Measurements from ENCODE around the gene PUM2.

Gene PUM2

GRCh38 chr2:20209373-20210109 lies 141.1 kb downstream of the PUM2 start:
- no peaks in the 10 kb centered on the region for H3K27me3 Mint-ChIP-seq
- H3K27ac Mint-ChIP-seq: no peak overlapping the region
- H3K36me3 Mint-ChIP-seq: no peaks in the 10 kb centered on the region
- no peak overlapping the region for H3K4me3 Mint-ChIP-seq
- H3K9me3 Mint-ChIP-seq (ENCODE audit: low read depth): no peaks in the 10 kb centered on the region
- H3K4me1 Mint-ChIP-seq (ENCODE audit: low read depth): no peaks in the 10 kb centered on the region

DNA sequence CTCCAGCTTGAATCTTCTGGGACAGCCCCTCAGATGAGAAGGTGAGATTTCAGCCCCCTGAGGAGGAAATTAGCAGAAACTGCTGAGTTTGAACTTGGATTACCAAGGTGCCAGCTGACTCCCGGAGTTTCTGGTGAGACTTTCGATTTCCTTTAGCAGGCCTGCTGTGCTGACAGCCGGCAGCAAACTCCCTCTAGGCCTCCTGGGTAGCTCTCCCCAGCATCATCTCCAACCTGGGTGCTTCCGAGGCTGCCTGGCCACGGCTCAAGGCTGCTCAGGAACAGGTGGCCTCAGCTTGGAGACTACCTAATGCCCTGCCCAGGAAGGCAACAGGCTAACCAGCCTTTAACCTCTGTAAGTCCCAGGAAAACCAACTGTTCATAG lies 142.2 kb downstream of the PUM2 start:
- Mint-ChIP-seq H3K4me1 (ENCODE audit: low read depth) (no peaks in the 10 kb centered on the region), H3K27ac (no peak overlapping the region), H3K4me3 (no peak overlapping the region), H3K27me3 (no peaks in the 10 kb centered on the region), H3K36me3 (no peaks in the 10 kb centered on the region), H3K9me3 (ENCODE audit: low read depth) (no peaks in the 10 kb centered on the region)

- no peaks in the 10 kb centered on the region for H3K4me1 Mint-ChIP-seq (ENCODE audit: low read depth)
- H3K9me3 Mint-ChIP-seq (ENCODE audit: low read depth): no peaks in the 10 kb centered on the region
- no peaks in the 10 kb centered on the region for H3K27me3 Mint-ChIP-seq
- no peak overlapping the region for H3K4me3 Mint-ChIP-seq
- no peak overlapping the region for H3K27ac Mint-ChIP-seq
- no peaks in the 10 kb centered on the region for H3K36me3 Mint-ChIP-seq
Observed at GRCh38 chr2:20207051-20207450, 143.6 kb downstream of the PUM2 start.

DNA sequence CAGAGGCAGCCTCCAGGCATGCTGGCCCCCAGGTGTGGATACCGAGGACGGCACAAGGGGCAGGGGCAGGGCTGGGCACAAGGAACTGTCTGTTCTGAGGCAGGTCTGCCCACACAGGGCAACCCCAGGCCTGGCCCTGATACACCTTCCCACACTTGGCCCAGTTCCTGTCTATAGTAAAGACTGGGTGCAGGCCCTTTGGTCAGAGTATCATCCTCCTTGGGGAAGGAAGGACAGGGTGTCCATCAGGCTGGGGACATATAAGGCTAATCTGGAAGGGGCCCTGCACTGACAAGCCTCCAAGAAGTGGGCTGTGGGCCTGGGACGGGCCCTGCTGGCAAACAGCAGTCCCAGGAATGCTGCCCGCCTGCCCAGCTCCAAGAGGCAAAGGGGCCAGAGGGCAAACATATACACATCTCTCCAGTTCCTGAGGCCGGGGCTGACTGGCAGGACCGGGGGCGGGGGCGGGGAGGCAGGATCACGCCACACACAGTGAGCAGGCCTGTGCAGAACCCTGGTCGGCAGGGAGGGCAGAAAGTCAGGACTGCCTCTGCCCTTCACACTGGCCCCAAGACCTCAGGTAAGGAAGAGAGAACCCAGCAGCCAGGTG lies 144.6 kb downstream of the PUM2 start:
- Mint-ChIP-seq H3K4me3 (no peak overlapping the region), H3K9me3 (ENCODE audit: low read depth) (no peaks in the 10 kb centered on the region), H3K27me3 (no peaks in the 10 kb centered on the region), H3K4me1 (ENCODE audit: low read depth) (no peaks in the 10 kb centered on the region), H3K36me3 (no peaks in the 10 kb centered on the region), H3K27ac (no peak overlapping the region)

- Mint-ChIP-seq H3K9me3 (ENCODE audit: low read depth) (no peaks in the 10 kb centered on the region), H3K4me1 (ENCODE audit: low read depth) (no peaks in the 10 kb centered on the region), H3K27ac (no peak overlapping the region), H3K36me3 (no peaks in the 10 kb centered on the region), H3K27me3 (no peaks in the 10 kb centered on the region), H3K4me3 (no peak overlapping the region)
Observed at GRCh38 chr2:20205069-20205468, 145.6 kb downstream of the PUM2 start.

DNA sequence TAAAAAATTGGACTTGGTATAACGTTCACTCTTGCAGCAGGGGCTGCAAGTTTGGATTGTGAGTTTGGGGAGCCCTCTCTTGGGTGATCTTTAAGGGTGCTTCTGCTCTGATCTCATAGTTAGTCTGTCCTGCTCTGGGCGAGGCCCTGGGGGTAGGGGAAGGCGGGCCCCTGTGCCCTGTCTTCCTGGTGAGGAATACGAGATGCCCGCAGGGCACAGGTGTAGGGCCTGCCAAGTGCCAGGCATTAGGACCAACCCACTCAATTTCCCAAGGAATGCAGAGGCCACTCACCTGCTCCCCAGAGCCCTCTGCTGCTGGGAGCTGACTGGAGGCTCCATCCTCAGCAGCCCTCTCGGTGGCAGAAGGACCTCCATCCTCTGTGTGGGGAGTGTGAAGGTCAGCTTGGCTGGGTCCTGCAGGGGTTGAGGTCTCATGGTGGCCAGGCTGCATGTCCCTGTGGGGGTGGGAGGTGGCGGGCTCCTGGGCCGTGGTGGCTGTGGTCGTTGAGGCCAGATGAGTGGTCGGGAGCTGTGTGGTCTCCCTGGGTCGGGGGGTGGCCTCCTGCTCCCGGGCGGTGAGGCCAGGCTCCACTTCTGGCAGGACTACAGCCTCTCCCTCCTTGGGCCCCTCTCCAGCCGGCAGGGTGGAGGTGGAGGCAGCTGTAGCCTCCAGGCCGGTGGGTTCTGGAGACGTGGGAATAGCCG lies 147.0 kb downstream of the PUM2 start:
- H3K4me1 Mint-ChIP-seq (ENCODE audit: low read depth): no peaks in the 10 kb centered on the region
- H3K27ac Mint-ChIP-seq: no peak overlapping the region
- H3K36me3 Mint-ChIP-seq: no peaks in the 10 kb centered on the region
- no peaks in the 10 kb centered on the region for H3K9me3 Mint-ChIP-seq (ENCODE audit: low read depth)
- H3K27me3 Mint-ChIP-seq: peaks cover 2% of the 10 kb centered on the region
- H3K4me3 Mint-ChIP-seq: no peak overlapping the region

DNA sequence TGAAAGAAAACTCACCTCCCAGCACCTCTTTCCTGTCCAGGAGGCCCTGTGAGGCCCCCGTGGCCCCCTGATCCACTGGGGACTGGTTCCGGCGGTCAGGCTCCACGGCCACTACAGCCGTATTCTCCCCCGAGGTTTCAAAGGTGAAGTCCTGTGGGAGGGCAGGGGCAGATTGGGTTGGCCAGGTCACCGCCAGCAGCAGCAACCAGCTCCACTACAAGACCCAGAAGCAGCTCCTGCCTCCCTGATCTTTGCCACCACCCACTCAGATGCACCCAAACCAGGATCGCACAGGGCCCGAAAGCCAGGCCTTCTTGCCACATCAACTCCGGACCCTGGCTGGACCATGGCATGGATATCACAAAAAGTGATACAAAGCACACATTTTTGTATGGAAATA lies 147.6 kb downstream of the PUM2 start:
- no peaks in the 10 kb centered on the region for H3K9me3 Mint-ChIP-seq (ENCODE audit: low read depth)
- no peaks in the 10 kb centered on the region for H3K4me1 Mint-ChIP-seq (ENCODE audit: low read depth)
- peaks cover 2% of the 10 kb centered on the region for H3K27me3 Mint-ChIP-seq
- H3K27ac Mint-ChIP-seq: no peak overlapping the region
- H3K36me3 Mint-ChIP-seq: no peaks in the 10 kb centered on the region
- no peak overlapping the region for H3K4me3 Mint-ChIP-seq

GRCh38 chr2:20201671-20202070 lies 149.0 kb downstream of the PUM2 start:
- Mint-ChIP-seq H3K27me3 (peaks cover 2% of the 10 kb centered on the region), H3K4me1 (ENCODE audit: low read depth) (no peaks in the 10 kb centered on the region), H3K36me3 (no peaks in the 10 kb centered on the region), H3K27ac (no peak overlapping the region), H3K4me3 (no peak overlapping the region), H3K9me3 (ENCODE audit: low read depth) (no peaks in the 10 kb centered on the region)

GRCh38 chr2:20200697-20201555 lies 149.7 kb downstream of the PUM2 start:
- Mint-ChIP-seq H3K27me3 (peaks cover 2% of the 10 kb centered on the region), H3K27ac (no peak overlapping the region), H3K4me1 (ENCODE audit: low read depth) (no peaks in the 10 kb centered on the region), H3K9me3 (ENCODE audit: low read depth) (no peaks in the 10 kb centered on the region), H3K4me3 (no peak overlapping the region), H3K36me3 (no peaks in the 10 kb centered on the region)

DNA sequence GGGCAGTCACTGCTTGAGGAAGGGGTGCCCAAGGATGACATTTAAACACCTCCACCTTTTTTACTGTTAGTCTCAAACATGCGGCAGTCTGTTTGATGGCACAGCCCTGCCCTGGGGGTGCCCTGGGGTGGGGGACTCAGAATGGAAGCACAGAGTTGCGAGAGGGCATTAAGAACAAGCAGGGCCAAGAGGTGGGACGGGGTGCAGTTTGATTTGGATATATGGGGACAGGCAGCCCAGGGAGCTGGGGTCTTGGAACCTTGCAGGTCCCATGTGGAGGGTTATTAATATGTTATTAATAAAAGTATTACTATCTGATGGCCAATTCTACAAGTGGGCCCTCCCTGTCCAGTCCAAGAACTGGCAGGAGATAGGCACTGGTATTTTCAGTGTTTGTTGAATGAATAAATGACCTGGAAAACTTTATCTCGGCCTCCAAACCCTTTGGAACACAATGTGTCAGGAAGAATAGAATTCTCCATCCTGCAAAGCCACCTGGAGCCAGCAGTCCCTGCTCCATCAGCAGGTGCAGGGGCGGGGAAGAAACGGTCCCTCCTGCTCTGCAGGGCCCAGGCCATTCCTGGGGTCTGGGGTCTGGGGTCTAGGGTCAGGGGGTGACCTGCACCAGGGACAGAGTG lies 150.9 kb downstream of the PUM2 start:
- H3K27me3 Mint-ChIP-seq: peaks cover 2% of the 10 kb centered on the region
- H3K27ac Mint-ChIP-seq: no peak overlapping the region
- no peak overlapping the region for H3K4me3 Mint-ChIP-seq
- no peaks in the 10 kb centered on the region for H3K36me3 Mint-ChIP-seq
- H3K9me3 Mint-ChIP-seq (ENCODE audit: low read depth): no peaks in the 10 kb centered on the region
- no peaks in the 10 kb centered on the region for H3K4me1 Mint-ChIP-seq (ENCODE audit: low read depth)

DNA sequence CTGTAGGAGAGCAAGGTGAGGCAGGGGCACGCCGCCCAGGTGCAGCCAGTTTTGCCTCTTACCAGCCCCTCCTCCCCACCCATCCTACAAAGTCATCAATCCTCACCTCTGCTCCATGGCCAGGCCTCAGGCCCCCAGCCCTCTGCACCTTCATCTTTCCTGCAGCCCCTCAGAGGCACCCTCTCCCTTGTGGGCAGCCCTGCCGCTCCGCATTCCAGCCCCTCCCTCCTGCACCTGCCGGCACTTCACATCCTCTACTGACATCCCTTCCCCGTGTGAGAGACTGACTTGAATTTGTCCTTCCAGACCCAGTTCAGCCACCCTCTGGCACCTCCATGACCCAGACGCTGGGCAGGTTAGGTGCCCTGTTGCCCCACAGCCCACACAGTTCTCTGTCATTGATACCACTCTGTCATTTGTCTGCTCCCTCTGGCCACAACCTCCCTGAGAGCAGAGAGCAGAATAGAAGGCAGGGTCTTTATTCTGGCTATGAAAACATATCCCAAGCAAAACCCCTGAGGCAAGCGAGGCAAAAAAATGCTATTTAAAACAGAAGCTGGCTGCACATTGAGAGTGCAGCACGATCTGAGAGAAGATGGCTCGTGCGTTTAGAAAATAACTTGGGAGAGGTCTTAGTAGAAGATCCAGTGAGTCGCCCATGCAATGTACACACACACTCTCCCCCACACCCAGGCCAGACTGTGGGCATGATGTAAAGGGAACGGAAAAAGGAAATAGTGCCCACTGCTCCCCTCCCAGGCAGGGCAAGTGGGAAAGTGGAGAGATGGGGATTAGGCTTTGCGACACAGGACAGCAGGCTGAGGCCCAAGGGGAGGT lies 151.6 kb downstream of the PUM2 start:
- H3K27ac Mint-ChIP-seq: no peak overlapping the region
- no peaks in the 10 kb centered on the region for H3K9me3 Mint-ChIP-seq (ENCODE audit: low read depth)
- no peak overlapping the region for H3K4me3 Mint-ChIP-seq
- H3K4me1 Mint-ChIP-seq (ENCODE audit: low read depth): no peaks in the 10 kb centered on the region
- no peaks in the 10 kb centered on the region for H3K36me3 Mint-ChIP-seq
- peaks cover 2% of the 10 kb centered on the region for H3K27me3 Mint-ChIP-seq

Measured in activated naive CD8-positive, alpha-beta T cell (primary cell).